HepG2 (cell line): ENCODE data around the gene SIK3. TPM values are rescaled to one million over a fixed set of nuclear protein-coding genes. Genes with fewer than 3 reads are reported as not detected.

ENCODE experiments used
- ATAC-seq: fragments of 200-7000 bp; cut with Tn5 transposase; 3 replicates; pipeline ENCODE4 v1.9.1; 2020; ENCODE audit warnings: mild to moderate bottlenecking, moderate library complexity
- BruUV-seq: library from RNA; stranded (reverse); fragments of 400-500 nt; replicated peaks from 2 replicates; lab custom pipeline; 2021; lab: Mats Ljungman, UMichigan
- CTCF ChIA-PET: fragments of 300-600 bp; formaldehyde crosslinking; extraction: SDS; loops from one replicate; lab custom pipeline; 2021; ENCODE audit warnings: low total read pairs, inconsistent platforms, low intra/inter-chr PET ratio; lab: Yijun Ruan, JAX
- POLR2A ChIA-PET: fragments of 350-600 bp; sonication (Branson Sonifier 250); formaldehyde crosslinking; loops from one replicate; lab custom pipeline; 2020; ENCODE audit warnings: antibody characterized with exemption, inconsistent platforms; lab: Yijun Ruan, JAX
- DNase-seq: peaks from one replicate; pipeline ENCODE4 v3.0.0-alpha.2; 2015; ENCODE audit warnings: low spot score
- FAIRE-seq: peaks from 3 replicates; lab custom pipeline; 2011; peaks lifted over from hg19 to GRCh38; lab: Jason Lieb, UNC
- H2AFZ ChIP-seq: one replicate; pipeline ENCODE4 v1.6.1; 2011; ENCODE audit warnings: low read length, inconsistent platforms
- H3K27ac ChIP-seq: fragments of 300-600 bp; 3 replicates; pipeline ENCODE4 v1.8.0; 2011; ENCODE audit warnings: mixed run types, mild to moderate bottlenecking, mixed read lengths, low read length, inconsistent platforms; ENCODE audit not compliant: insufficient read depth; ENCODE audit errors: extremely low read length
- H3K27me3 ChIP-seq, 2 experiments: fragments of 200-600 bp in 1 of 2; 2 replicates in 1 of 2; 3 replicates in 1 of 2; pipeline versions ENCODE4 v1.6.0 to v1.8.0; 2011; ENCODE audit warnings: low read length in 2 of 2, mild to moderate bottlenecking in 2 of 2, moderate library complexity in 2 of 2, inconsistent platforms in 1 of 2; ENCODE audit not compliant: insufficient read depth in 2 of 2, control insufficient read depth in 1 of 2
- H3K36me3 ChIP-seq, 2 experiments: fragments of 200-600 bp in 1 of 2; replicated peaks in 1 of 2; 2 replicates in 1 of 2; 3 replicates in 1 of 2; pipeline versions ENCODE4 v1.5.1 to v1.8.0; 2011; ENCODE audit warnings: low read length in 2 of 2, inconsistent platforms in 1 of 2; ENCODE audit not compliant: insufficient read depth in 2 of 2, control insufficient read depth in 1 of 2
- H3K4me1 ChIP-seq: 2 replicates; pipeline ENCODE4 v1.5.1; 2012; ENCODE audit warnings: low read length, inconsistent platforms; ENCODE audit not compliant: insufficient read depth
- H3K4me2 ChIP-seq: 2 replicates; pipeline ENCODE4 v1.6.0; 2011; ENCODE audit warnings: low read depth, low read length, inconsistent platforms
- H3K4me3 ChIP-seq, 3 experiments: fragments of 200-600 bp in 1 of 3; sonication (generic), shearing (Covaris generic) in 1 of 3; replicated peaks in 1 of 3; 2 replicates each; pipeline ENCODE4 v1.5.1; 2011 to 2016; ENCODE audit warnings: low read length in 3 of 3, inconsistent platforms in 2 of 3, low read depth in 2 of 3, mild to moderate bottlenecking in 2 of 3, control low read depth in 1 of 3, mixed read lengths in 1 of 3; ENCODE audit not compliant: insufficient read depth in 1 of 3
- H3K79me2 ChIP-seq: one replicate; pipeline ENCODE4 v1.6.1; 2011; ENCODE audit warnings: low read length, inconsistent platforms; ENCODE audit not compliant: insufficient read depth
- H3K9ac ChIP-seq: 2 replicates; pipeline ENCODE4 v1.6.0; 2011; ENCODE audit warnings: mild to moderate bottlenecking, low read depth, low read length, inconsistent platforms; ENCODE audit not compliant: insufficient read depth
- H3K9me3 ChIP-seq: 2 replicates; pipeline ENCODE4 v1.5.1; 2012; ENCODE audit warnings: mild to moderate bottlenecking, low read length
- H4K20me1 ChIP-seq: 2 replicates; pipeline ENCODE4 v1.6.0; 2011; ENCODE audit warnings: inconsistent platforms, mild to moderate bottlenecking, low read length, moderate library complexity; ENCODE audit not compliant: insufficient read depth
- KMT2A ChIP-seq: sonication (generic); formaldehyde crosslinking; IDR thresholded peaks from 2 replicates; pipeline ENCODE4 v1.4.0; 2020; ENCODE audit warnings: missing genetic modification reagents
- MYNN ChIP-seq: sonication (generic); formaldehyde crosslinking; IDR thresholded peaks from 2 replicates; pipeline ENCODE4 v1.4.0; 2020; ENCODE audit warnings: mild to moderate bottlenecking, low read depth, missing genetic modification reagents
- RFX3 ChIP-seq: IDR thresholded peaks from 2 replicates; pipeline ENCODE4 v1.6.1; 2016; ENCODE audit warnings: missing biosample characterization, missing genetic modification reagents
- THYN1 ChIP-seq: sonication (generic); formaldehyde crosslinking; IDR thresholded peaks from 2 replicates; pipeline ENCODE4 v1.8.1; 2023; ENCODE audit warnings: low read depth, mild to moderate bottlenecking, moderate library complexity, missing genetic modification reagents, borderline replicate concordance
- XRCC5 ChIP-seq: fragments of 200-400 bp; formaldehyde crosslinking; optimal IDR thresholded peaks from 2 replicates; pipeline ENCODE3; 2017; ENCODE audit warnings: mild to moderate bottlenecking, low read length
- ZNF101 ChIP-seq: sonication (generic); formaldehyde crosslinking; IDR thresholded peaks from 2 replicates; pipeline ENCODE4 v1.4.0; 2020; ENCODE audit warnings: mild to moderate bottlenecking, low read depth, missing genetic modification reagents, borderline replicate concordance
- ZNF772 ChIP-seq: sonication (generic); formaldehyde crosslinking; IDR thresholded peaks from 2 replicates; pipeline ENCODE4 v1.5.0; 2020; ENCODE audit warnings: mild to moderate bottlenecking, missing genetic modification reagents
- ZNF850 ChIP-seq: sonication (generic); formaldehyde crosslinking; conservative IDR thresholded peaks from 2 replicates; pipeline ENCODE4 v1.9.0; 2021; ENCODE audit warnings: mild to moderate bottlenecking, missing genetic modification reagents
- in situ Hi-C: cut with HindIII; loops from 2 replicates; pipeline ENCODE4 v1.10.0; 2017; ENCODE audit warnings: low pct_unique_long_range_greater_than_20kb; ENCODE audit not compliant: extremely low pct_ligation_motif_present
- intact Hi-C: fragments of 100-400 bp; cut with micrococcal nuclease; formaldehyde crosslinking; loops from one replicate; pipeline ENCODE4 v1.10.0; 2022; ENCODE audit not compliant: unreplicated experiment
- polyA plus RNA-seq, 8 experiments: library from polyadenylated mRNA; depleted of rRNA in 3 of 8; stranded (reverse) in 7 of 8; unstranded in 1 of 8; fragments of >200 nt; fragmentation: Illumina TruSeq in 4 of 8; extraction: Trizol in 4 of 8; gene quantifications; 2 replicates each; pipeline versions ENCODE4 v1.2.1 to v1.2.3, GENCODE V29; 2011 to 2016; ENCODE audit warnings: low read depth in 4 of 8, missing spikeins in 1 of 8, mixed read lengths in 1 of 8; ENCODE audit not compliant: insufficient read depth in 1 of 8
- total RNA-seq, 5 experiments: library from RNA; depleted of rRNA; stranded (reverse); fragments of >200 nt; fragmentation: Illumina TruSeq; extraction: Trizol; gene quantifications; 2 replicates each; pipeline ENCODE4 v1.2.3, GENCODE V29; 2016; ENCODE audit warnings: low read depth in 1 of 5
- TF ChIP-seq, protein P1 (sequence below): sonication (generic); formaldehyde crosslinking; IDR thresholded peaks from 2 replicates; pipeline ENCODE4 v1.5.1; 2020; ENCODE audit warnings: missing genetic modification reagents, mild to moderate bottlenecking, borderline replicate concordance
- TF ChIP-seq, protein P2 (sequence below): sonication (generic); formaldehyde crosslinking; IDR thresholded peaks from 2 replicates; pipeline ENCODE4 v1.5.0; 2020; ENCODE audit warnings: missing genetic modification reagents, mild to moderate bottlenecking, borderline replicate concordance
- TF ChIP-seq, protein P3 (sequence below): sonication (generic); formaldehyde crosslinking; IDR thresholded peaks from 2 replicates; pipeline ENCODE4 v1.5.0; 2020; ENCODE audit warnings: missing genetic modification reagents
- TF ChIP-seq, protein P4 (sequence below): sonication (generic); formaldehyde crosslinking; IDR thresholded peaks from 2 replicates; pipeline ENCODE4 v1.5.1; 2020; ENCODE audit warnings: mild to moderate bottlenecking, moderate library complexity, missing genetic modification reagents

SIK3 gene
- total and polyA plus RNA-seq, 2 of the 13 experiments (the other 11 are each of a cell fraction or from before 2014, with no cell fraction given): 5.7 to 9.8 TPM

DNA sequence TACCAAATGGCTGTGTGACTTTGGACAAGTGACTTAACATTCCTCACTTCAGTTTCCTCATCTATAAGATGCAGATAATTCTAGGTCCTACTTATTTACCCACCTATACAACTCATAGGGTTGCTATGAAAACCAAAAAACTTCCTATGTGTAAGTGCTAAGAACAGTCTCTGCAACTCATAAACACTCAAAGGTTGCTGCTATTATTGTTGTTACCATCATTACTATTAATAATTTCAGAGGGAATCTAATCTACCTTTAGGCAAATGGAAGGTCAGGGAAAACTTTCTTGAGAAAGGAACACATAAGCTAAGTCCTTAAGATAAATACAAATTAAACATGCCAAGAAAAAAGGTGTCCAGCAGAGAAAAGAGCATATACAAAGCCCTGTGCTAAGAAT lies 40.5 kb downstream of the SIK3 start:
- ATAC-seq (no peak), DNase-seq (no peak), FAIRE-seq (no peak)
- H3K9ac ChIP-seq: no peak overlapping the region
- no peaks in the 10 kb centered on the region for H3K36me3 ChIP-seq
- H3K27ac ChIP-seq: no peak overlapping the region
- no peaks in the 10 kb centered on the region for H3K27me3 ChIP-seq
- H3K9me3 ChIP-seq: no peaks in the 10 kb centered on the region
- TF ChIP-seq, protein P1, sequence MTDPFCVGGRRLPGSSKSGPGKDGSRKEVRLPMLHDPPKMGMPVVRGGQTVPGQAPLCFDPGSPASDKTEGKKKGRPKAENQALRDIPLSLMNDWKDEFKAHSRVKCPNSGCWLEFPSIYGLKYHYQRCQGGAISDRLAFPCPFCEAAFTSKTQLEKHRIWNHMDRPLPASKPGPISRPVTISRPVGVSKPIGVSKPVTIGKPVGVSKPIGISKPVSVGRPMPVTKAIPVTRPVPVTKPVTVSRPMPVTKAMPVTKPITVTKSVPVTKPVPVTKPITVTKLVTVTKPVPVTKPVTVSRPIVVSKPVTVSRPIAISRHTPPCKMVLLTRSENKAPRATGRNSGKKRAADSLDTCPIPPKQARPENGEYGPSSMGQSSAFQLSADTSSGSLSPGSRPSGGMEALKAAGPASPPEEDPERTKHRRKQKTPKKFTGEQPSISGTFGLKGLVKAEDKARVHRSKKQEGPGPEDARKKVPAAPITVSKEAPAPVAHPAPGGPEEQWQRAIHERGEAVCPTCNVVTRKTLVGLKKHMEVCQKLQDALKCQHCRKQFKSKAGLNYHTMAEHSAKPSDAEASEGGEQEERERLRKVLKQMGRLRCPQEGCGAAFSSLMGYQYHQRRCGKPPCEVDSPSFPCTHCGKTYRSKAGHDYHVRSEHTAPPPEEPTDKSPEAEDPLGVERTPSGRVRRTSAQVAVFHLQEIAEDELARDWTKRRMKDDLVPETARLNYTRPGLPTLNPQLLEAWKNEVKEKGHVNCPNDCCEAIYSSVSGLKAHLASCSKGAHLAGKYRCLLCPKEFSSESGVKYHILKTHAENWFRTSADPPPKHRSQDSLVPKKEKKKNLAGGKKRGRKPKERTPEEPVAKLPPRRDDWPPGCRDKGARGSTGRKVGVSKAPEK (CRISPR knock-in tag): no peak
- TF ChIP-seq KMT2A (no peak), ZNF101 (no peak), XRCC5 (no peak), THYN1 (CRISPR knock-in tag) (no peak), MYNN (CRISPR knock-in tag) (no peak), ZNF850 (CRISPR knock-in tag) (no peak), RFX3 (no peak), ZNF772 (CRISPR knock-in tag) (no peak)
- TF ChIP-seq, protein P2, sequence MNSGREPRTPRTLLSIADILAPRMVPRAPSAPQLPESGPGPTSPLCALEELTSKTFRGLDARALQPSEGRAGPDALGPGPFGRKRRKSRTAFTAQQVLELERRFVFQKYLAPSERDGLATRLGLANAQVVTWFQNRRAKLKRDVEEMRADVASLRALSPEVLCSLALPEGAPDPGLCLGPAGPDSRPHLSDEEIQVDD (CRISPR knock-in tag): no peak
- TF ChIP-seq, protein P3, sequence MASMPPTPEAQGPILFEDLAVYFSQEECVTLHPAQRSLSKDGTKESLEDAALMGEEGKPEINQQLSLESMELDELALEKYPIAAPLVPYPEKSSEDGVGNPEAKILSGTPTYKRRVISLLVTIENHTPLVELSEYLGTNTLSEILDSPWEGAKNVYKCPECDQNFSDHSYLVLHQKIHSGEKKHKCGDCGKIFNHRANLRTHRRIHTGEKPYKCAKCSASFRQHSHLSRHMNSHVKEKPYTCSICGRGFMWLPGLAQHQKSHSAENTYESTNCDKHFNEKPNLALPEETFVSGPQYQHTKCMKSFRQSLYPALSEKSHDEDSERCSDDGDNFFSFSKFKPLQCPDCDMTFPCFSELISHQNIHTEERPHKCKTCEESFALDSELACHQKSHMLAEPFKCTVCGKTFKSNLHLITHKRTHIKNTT (CRISPR knock-in tag): no peak
- TF ChIP-seq, protein P4, sequence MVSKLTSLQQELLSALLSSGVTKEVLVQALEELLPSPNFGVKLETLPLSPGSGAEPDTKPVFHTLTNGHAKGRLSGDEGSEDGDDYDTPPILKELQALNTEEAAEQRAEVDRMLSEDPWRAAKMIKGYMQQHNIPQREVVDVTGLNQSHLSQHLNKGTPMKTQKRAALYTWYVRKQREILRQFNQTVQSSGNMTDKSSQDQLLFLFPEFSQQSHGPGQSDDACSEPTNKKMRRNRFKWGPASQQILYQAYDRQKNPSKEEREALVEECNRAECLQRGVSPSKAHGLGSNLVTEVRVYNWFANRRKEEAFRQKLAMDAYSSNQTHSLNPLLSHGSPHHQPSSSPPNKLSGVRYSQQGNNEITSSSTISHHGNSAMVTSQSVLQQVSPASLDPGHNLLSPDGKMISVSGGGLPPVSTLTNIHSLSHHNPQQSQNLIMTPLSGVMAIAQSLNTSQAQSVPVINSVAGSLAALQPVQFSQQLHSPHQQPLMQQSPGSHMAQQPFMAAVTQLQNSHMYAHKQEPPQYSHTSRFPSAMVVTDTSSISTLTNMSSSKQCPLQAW (CRISPR knock-in tag): no peak
- peaks cover 27% of the 10 kb centered on the region; the same call in 1 of the 2 replicates for H3K4me1 ChIP-seq
- intact Hi-C loops (no loop called here), in situ Hi-C loops (no loop called here)
- ChIA-PET POLR2A (no interaction called here), CTCF (no interaction called here)
- H3K4me2 ChIP-seq: no peak overlapping the region
- H2AFZ ChIP-seq: no peak overlapping the region
- no TSS peak for BruUV-seq
- peaks cover 22% of the 10 kb centered on the region for H4K20me1 ChIP-seq
- peaks cover 49% of the 10 kb centered on the region for H3K79me2 ChIP-seq
- H3K4me3 ChIP-seq: no peak overlapping the region
